ENCODE results near the gene IP6K3.
A peak's percentile ranks its signal among the peaks of the same experiment; 100 is the strongest.

IP6K3 gene

GRCh38 chr6:33673851-33674250, 72.9 kb downstream of the IP6K3 start:
- Histone ChIP-seq H3K36me3 (peaks cover 92% of the 10 kb centered on the region), H3K9me3 (ENCODE audit: severe bottlenecking) (no peaks in the 10 kb centered on the region), H3K4me3 (ENCODE audit: low read depth, low read length) (no peak overlapping the region), H3K27ac (peak overlapping the region; percentile 15), H3K27me3 (ENCODE audit: insufficient read depth, low read depth, severe bottlenecking) (no peaks in the 10 kb centered on the region)
- no peak for TF ChIP-seq CTCF (IDR thresholded peaks at IDR 0.05; ENCODE audit: low read depth, low read length)
- no peak for DNase-seq

- Histone ChIP-seq H3K27ac (no peak overlapping the region), H3K27me3 (ENCODE audit: insufficient read depth, low read depth, severe bottlenecking) (no peaks in the 10 kb centered on the region), H3K36me3 (peaks cover 94% of the 10 kb centered on the region), H3K4me3 (ENCODE audit: low read depth, low read length) (no peak overlapping the region), H3K9me3 (ENCODE audit: severe bottlenecking) (no peaks in the 10 kb centered on the region)
- TF ChIP-seq CTCF (IDR thresholded peaks at IDR 0.05; ENCODE audit: low read depth, low read length): no peak
- no peak for DNase-seq
These were observed 73.9 kb downstream of the IP6K3 start for GRCh38 chr6:33672808-33673207.

- Histone ChIP-seq H3K4me3 (ENCODE audit: low read depth, low read length) (no peak overlapping the region), H3K27ac (no peak overlapping the region; the same call in 1 of the 2 replicates), H3K9me3 (ENCODE audit: severe bottlenecking) (no peaks in the 10 kb centered on the region), H3K27me3 (ENCODE audit: insufficient read depth, low read depth, severe bottlenecking) (no peaks in the 10 kb centered on the region), H3K36me3 (peaks cover 94% of the 10 kb centered on the region)
- TF ChIP-seq CTCF (IDR thresholded peaks at IDR 0.05; ENCODE audit: low read depth, low read length): no peak
- no peak for DNase-seq
These were observed 75.0 kb downstream of the IP6K3 start for GRCh38 chr6:33671744-33672072.
